ENCODE data around the gene ZACN.
A peak's percentile ranks its signal among the peaks of the same experiment; 100 is the strongest.
"Not testable (repeated sequence)": the region's sequence is repeated elsewhere in the genome, so short reads cannot be mapped to it uniquely, and the experiment has no call there.

The ZACN gene

GRCh38 chr17:76054112-76054476 lies 24.9 kb upstream of the ZACN start:
- DNase-seq = no peak

- no peak for DNase-seq
These were observed 22.1 kb upstream of the ZACN start for GRCh38 chr17:76056882-76057281.

GRCh38 chr17:76058264-76058663 lies 20.7 kb upstream of the ZACN start:
- DNase-seq = not testable (repeated sequence)

GRCh38 chr17:76063875-76064546 lies 15.0 kb upstream of the ZACN start:
- no peak for DNase-seq

- DNase-seq = no peak
These were observed 13.2 kb upstream of the ZACN start for GRCh38 chr17:76065775-76066174.

GRCh38 chr17:76071531-76072147 lies 7.3 kb upstream of the ZACN start:
- no peak for DNase-seq

GRCh38 chr17:76072148-76072858 lies 6.7 kb upstream of the ZACN start, which contains the start of gene SRP68:
Gene SRP68, minus strand, starts transcription at chr17:76072517. Its CDS starts 26 bp downstream, at chr17:76072491.
- peak; percentile 98 to 99 for DNase-seq

GRCh38 chr17:76074390-76075363 lies 4.3 kb upstream of the ZACN start, which contains the start of gene GALR2:
Gene GALR2, plus strand, starts transcription at chr17:76074781. Its CDS starts 103 bp downstream, at chr17:76074884.
- DNase-seq = no peak

- peak; percentile 48 to 74 for DNase-seq
These were observed 3.4 kb upstream of the ZACN start for GRCh38 chr17:76075364-76076145.

GRCh38 chr17:76076146-76076764 lies 2.7 kb upstream of the ZACN start:
- no peak for DNase-seq

GRCh38 chr17:76076765-76077583 lies 2.0 kb upstream of the ZACN start:
- peak in 1 of 2 experiments; percentile 34 for DNase-seq

GRCh38 chr17:76077584-76078110 lies 1.3 kb upstream of the ZACN start:
- peak in 1 of 2 experiments; percentile 47 for DNase-seq

- not testable (repeated sequence) for DNase-seq
These were observed 612 bp upstream of the ZACN start for GRCh38 chr17:76078370-76078769.

GRCh38 chr17:76079535-76079955 lies 563 bp downstream of the ZACN start:
- no peak for DNase-seq

GRCh38 chr17:76079956-76080767 lies 1.2 kb downstream of the ZACN start:
- DNase-seq = peak in 1 of 2 experiments; percentile 62

- DNase-seq = no peak
These were observed 1.8 kb downstream of the ZACN start for GRCh38 chr17:76080768-76081287.

GRCh38 chr17:76081295-76082210 lies 2.6 kb downstream of the ZACN start:
- peak in 1 of 2 experiments; percentile 36 for DNase-seq

Data from NCI-H524 (cell line).